ENCODE measurements around the gene SLC35F6.
"Not testable (repeated sequence)": the region's sequence is repeated elsewhere in the genome, so short reads cannot be mapped to it uniquely, and the experiment has no call there.

GRCh38 chr2:26760991-26761390 lies 3.1 kb upstream of the SLC35F6 start:
- TF ChIP-seq POLR2AphosphoS5 (IDR thresholded peaks at IDR 0.05; ENCODE audit: insufficient read depth in 1 of 2, low read depth in 1 of 2); CTCF (IDR thresholded peaks at IDR 0.05); POLR2A (IDR thresholded peaks at IDR 0.05): not testable (repeated sequence)

Measured in vagina (tissue), 2 donors.